Suprapubic skin (tissue), 2 donors: ENCODE measurements around the gene KCNK5.

Source experiments
- EP300 ChIP-seq: sonication (generic); formaldehyde crosslinking; IDR thresholded peaks from one replicate; pipeline ENCODE4 v1.6.1; 2017; ENCODE audit warnings: antibody characterized with exemption
- POLR2A ChIP-seq, 2 donors: fragments of 450-650 bp; IDR thresholded peaks; one replicate each; pipeline ENCODE4 v1.6.1; 2017; ENCODE audit warnings: antibody characterized with exemption in 2 of 2, mild to moderate bottlenecking in 2 of 2, moderate library complexity in 2 of 2

GRCh38 chr6:39171489-39172376, 57.5 kb downstream of the KCNK5 start:
- TF ChIP-seq EP300 (no peak), POLR2A (IDR thresholded peaks at IDR 0.05) (no peak)
